ENCODE measurements around the gene PRCC. TPM values are rescaled to one million over a fixed set of nuclear protein-coding genes. Genes with fewer than 3 reads are reported as not detected.

PRCC gene
- total RNA-seq, 1 experiment from 2014 or later: 131 TPM

DNA sequence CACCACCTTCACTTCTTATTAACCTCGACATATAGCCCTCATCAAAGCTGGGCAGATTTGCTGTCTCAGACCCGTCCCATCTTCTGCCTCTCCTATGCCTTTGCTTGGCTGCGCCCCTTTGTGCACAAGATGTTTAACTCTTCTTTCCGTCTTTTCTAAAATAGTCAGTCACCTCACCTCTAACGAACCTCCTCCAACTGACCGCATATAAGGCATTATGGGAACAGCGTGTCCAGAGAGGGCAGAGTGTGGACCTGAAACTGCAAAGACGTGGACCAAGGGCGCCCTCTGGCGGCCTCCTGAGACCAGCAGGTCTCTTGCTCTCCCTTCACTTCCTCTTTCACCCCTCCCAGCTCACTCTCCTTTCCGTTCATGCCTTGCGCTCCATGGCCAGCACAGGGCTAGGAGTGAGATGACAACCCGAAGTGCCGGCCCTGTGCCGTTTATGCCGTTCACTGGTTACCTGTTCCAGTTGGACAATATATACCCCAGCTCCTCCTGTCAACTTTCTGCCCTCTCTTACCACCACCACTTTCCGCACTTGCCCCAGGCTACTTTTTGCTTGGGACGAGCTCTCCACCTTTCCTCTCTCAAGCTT lies 41.6 kb upstream of the PRCC start:
- DNase-seq (ENCODE audit: unreplicated experiment): peak; percentile 95
- peaks cover 13% of the 10 kb centered on the region for H3K36me3 Mint-ChIP-seq (ENCODE audit: insufficient read depth, unreplicated experiment)
- no peaks in the 10 kb centered on the region for H3K27me3 Mint-ChIP-seq (ENCODE audit: insufficient read depth, unreplicated experiment)
- no peak overlapping the region for H3K4me3 Mint-ChIP-seq (ENCODE audit: unreplicated experiment)
- H3K27ac Mint-ChIP-seq (ENCODE audit: low read depth, unreplicated experiment): no peak overlapping the region
- BruUV-seq (replicated peaks): no TSS peak
- ChIA-PET CTCF (interaction anchor here (0.5 to 39.7 kb wide), 67 partner anchors 8 to 783 kb away, joined by 3 to 2415 read pairs (median 4); partner anchors contain the start of genes CCT3, CRABP2, HAPLN2 and HDGF), POLR2A (interaction anchor here (0.7 to 8.9 kb wide), 23 partner anchors 10 to 442 kb away, joined by 3 to 231 read pairs (median 7); partner anchors contain the start of genes HDGF, MRPL24, PRCC and TMEM79)
- no peaks in the 10 kb centered on the region for H3K9me3 Mint-ChIP-seq (ENCODE audit: unreplicated experiment)
- intact Hi-C loops (cut with micrococcal nuclease): loop anchor here (1.0 kb wide), 10 partner anchors 15 to 202 kb away; partner anchors contain the start of genes HDGF, NTRK1 and PRCC
- peaks cover 28% of the 10 kb centered on the region for H3K4me1 Mint-ChIP-seq (ENCODE audit: insufficient read depth, unreplicated experiment)
- TF ChIP-seq, protein P1, sequence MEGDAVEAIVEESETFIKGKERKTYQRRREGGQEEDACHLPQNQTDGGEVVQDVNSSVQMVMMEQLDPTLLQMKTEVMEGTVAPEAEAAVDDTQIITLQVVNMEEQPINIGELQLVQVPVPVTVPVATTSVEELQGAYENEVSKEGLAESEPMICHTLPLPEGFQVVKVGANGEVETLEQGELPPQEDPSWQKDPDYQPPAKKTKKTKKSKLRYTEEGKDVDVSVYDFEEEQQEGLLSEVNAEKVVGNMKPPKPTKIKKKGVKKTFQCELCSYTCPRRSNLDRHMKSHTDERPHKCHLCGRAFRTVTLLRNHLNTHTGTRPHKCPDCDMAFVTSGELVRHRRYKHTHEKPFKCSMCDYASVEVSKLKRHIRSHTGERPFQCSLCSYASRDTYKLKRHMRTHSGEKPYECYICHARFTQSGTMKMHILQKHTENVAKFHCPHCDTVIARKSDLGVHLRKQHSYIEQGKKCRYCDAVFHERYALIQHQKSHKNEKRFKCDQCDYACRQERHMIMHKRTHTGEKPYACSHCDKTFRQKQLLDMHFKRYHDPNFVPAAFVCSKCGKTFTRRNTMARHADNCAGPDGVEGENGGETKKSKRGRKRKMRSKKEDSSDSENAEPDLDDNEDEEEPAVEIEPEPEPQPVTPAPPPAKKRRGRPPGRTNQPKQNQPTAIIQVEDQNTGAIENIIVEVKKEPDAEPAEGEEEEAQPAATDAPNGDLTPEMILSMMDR (IDR thresholded peaks at IDR 0.05; ENCODE audit: unreplicated experiment): peak; percentile 99

DNA sequence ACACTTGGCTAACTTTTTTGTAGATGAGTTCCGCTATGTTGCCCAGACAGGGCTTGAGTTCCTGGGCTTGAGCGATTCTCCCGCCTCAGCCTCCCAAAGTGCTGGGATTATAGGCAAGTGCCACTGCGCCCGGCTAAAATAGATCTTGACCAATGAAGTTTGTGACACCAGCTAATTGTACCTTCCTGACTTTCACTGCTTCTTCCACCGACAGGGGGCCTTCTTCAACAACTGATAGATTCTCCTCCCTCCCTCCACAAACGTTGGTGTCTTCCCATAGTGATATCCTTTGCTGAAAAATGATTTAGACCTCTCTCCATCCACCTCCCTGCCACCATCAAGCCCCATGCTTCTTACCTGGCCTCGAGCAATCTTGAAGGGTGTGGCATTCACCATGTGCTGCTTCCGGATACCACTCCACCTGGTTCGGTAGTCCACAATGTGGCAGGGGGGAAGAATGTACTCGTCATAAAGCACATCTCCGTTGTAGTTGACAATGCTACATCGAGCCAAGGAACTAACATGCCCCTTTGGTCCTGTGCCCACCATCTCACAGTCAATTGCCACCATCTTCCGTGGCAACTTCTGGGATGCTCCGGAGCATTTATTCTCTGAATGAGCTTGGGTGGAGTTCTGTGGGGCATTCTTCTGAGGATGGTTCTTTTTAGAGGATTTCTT lies 40.6 kb upstream of the PRCC start:
- intact Hi-C loops (cut with micrococcal nuclease): loop anchor here (1.0 kb wide), 9 partner anchors 16 to 201 kb away; partner anchors contain the start of genes HDGF, NTRK1 and PRCC
- no TSS peak for BruUV-seq (replicated peaks)
- CTCF ChIA-PET: interaction anchor here (0.6 to 39.7 kb wide), 66 partner anchors 9 to 413 kb away, joined by 3 to 2415 read pairs (median 5); partner anchors contain the start of genes CCT3, CRABP2, HAPLN2 and HDGF
- H3K9me3 Mint-ChIP-seq (ENCODE audit: unreplicated experiment): no peaks in the 10 kb centered on the region
- no peaks in the 10 kb centered on the region for H3K27me3 Mint-ChIP-seq (ENCODE audit: insufficient read depth, unreplicated experiment)
- TF ChIP-seq, protein P1 (IDR thresholded peaks at IDR 0.05; ENCODE audit: unreplicated experiment): peak; percentile 84
- POLR2A ChIA-PET: interaction anchor here (0.6 to 8.9 kb wide), 28 partner anchors 9 to 443 kb away, joined by 3 to 231 read pairs (median 6); partner anchors contain the start of genes HDGF, MRPL24, NAXE and PRCC
- peaks cover 32% of the 10 kb centered on the region for H3K4me1 Mint-ChIP-seq (ENCODE audit: insufficient read depth, unreplicated experiment)
- no peak overlapping the region for H3K27ac Mint-ChIP-seq (ENCODE audit: low read depth, unreplicated experiment)
- H3K36me3 Mint-ChIP-seq (ENCODE audit: insufficient read depth, unreplicated experiment): peaks cover 13% of the 10 kb centered on the region
- peak; percentile 92 for DNase-seq (ENCODE audit: unreplicated experiment)
- no peak overlapping the region for H3K4me3 Mint-ChIP-seq (ENCODE audit: unreplicated experiment)

DNA sequence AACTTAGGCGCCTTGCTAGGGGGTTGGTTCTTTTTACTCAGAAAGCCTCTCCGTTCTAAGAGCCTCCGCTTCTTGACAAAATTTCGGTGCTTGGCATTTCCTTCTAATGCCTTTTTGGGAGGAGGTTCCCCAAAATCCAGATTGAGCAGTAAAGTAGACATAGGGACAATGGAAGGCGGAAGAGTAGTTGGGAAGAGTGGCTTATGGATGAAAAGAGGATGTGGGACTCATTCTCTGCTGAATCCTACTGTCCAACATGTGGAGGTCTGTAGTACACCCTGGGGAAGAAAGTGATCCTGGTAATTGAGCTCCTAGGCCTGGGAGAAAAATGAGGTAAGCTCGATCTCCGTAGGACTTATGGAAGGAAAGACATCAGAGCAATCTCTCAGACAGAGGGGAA lies 39.8 kb upstream of the PRCC start:
- peaks cover 32% of the 10 kb centered on the region for H3K4me1 Mint-ChIP-seq (ENCODE audit: insufficient read depth, unreplicated experiment)
- BruUV-seq (replicated peaks): TSS peak; percentile 51
- TF ChIP-seq, protein P1 (IDR thresholded peaks at IDR 0.05; ENCODE audit: unreplicated experiment): no peak
- H3K27me3 Mint-ChIP-seq (ENCODE audit: insufficient read depth, unreplicated experiment): no peaks in the 10 kb centered on the region
- no peak overlapping the region for H3K4me3 Mint-ChIP-seq (ENCODE audit: unreplicated experiment)
- no peak for DNase-seq (ENCODE audit: unreplicated experiment)
- H3K36me3 Mint-ChIP-seq (ENCODE audit: insufficient read depth, unreplicated experiment): peaks cover 13% of the 10 kb centered on the region
- H3K9me3 Mint-ChIP-seq (ENCODE audit: unreplicated experiment): no peaks in the 10 kb centered on the region
- H3K27ac Mint-ChIP-seq (ENCODE audit: low read depth, unreplicated experiment): no peak overlapping the region
- ChIA-PET CTCF (interaction anchor here (0.6 to 39.7 kb wide), 28 partner anchors 8 to 229 kb away, joined by 3 to 2415 read pairs (median 14); partner anchors contain the start of genes CRABP2, HDGF, INSRR and MRPL24), POLR2A (interaction anchor here (0.6 to 8.9 kb wide), 20 partner anchors 9 to 429 kb away, joined by 3 to 231 read pairs (median 8); partner anchors contain the start of genes HDGF, MRPL24, NAXE and PRCC)
- intact Hi-C loops (cut with micrococcal nuclease): no loop called here

Measured in MCF 10A (cell line).